K562 (cell line): ENCODE measurements around the gene KNL1. TPM values are rescaled to one million over a fixed set of nuclear protein-coding genes. Genes with fewer than 3 reads are reported as not detected.

Experiments
- ATAC-seq: fragments of 200-7000 bp; cut with Tn5 transposase; 3 replicates; pipeline ENCODE4 v1.9.1; 2020; ENCODE audit warnings: moderate library complexity
- BruUV-seq: library from RNA; stranded (reverse); fragments of 400-500 nt; replicated peaks from 2 replicates; lab custom pipeline; 2021; lab: Mats Ljungman, UMichigan
- CTCF ChIA-PET: fragments of 300-600 bp; formaldehyde crosslinking; extraction: SDS; loops from one replicate; lab custom pipeline; 2021; ENCODE audit warnings: low intra/inter-chr PET ratio; lab: Yijun Ruan, JAX
- POLR2A ChIA-PET: fragments of 300-600, 350-650 bp; sonication (Branson Sonifier 250); formaldehyde crosslinking; extraction: SDS; loops from one replicate; lab custom pipeline; 2021; ENCODE audit warnings: antibody characterized with exemption, inconsistent platforms; lab: Yijun Ruan, JAX
- DNase-seq, 4 experiments: peaks; one replicate each; pipeline versions ENCODE4 v3.0.0 to v3.0.0-alpha.2; 2011 to 2018; ENCODE audit warnings: low spot score in 3 of 4, mixed read lengths in 3 of 4; ENCODE audit errors: extremely low read depth in 1 of 4
- FAIRE-seq: peaks from 2 replicates; lab custom pipeline; 2011; peaks lifted over from hg19 to GRCh38; lab: Jason Lieb, UNC
- H2AFZ ChIP-seq: 2 replicates; pipeline ENCODE4 v1.6.0; 2011; ENCODE audit warnings: low read depth, low read length, control low read depth, inconsistent platforms
- H3K27ac ChIP-seq: fragments of 200-600 bp; 3 replicates; pipeline ENCODE4 v1.8.0; 2011; ENCODE audit warnings: low read depth, mild to moderate bottlenecking, control low read depth, inconsistent platforms, low read length, moderate library complexity, mixed read lengths; ENCODE audit errors: extremely low read depth
- H3K27me3 ChIP-seq, 2 experiments: fragments of 300-600 bp in 1 of 2; 2 replicates in 1 of 2; 3 replicates in 1 of 2; pipeline versions ENCODE4 v1.6.0 to v1.8.0; 2011; ENCODE audit warnings: inconsistent platforms in 2 of 2, low read length in 2 of 2, mild to moderate bottlenecking in 1 of 2, mixed read lengths in 1 of 2, moderate library complexity in 1 of 2; ENCODE audit not compliant: control insufficient read depth in 2 of 2, insufficient read depth in 2 of 2
- H3K36me3 ChIP-seq: fragments of 300-600 bp; 3 replicates; pipeline ENCODE4 v1.8.0; 2011; ENCODE audit warnings: mild to moderate bottlenecking, low read length, inconsistent platforms; ENCODE audit not compliant: control insufficient read depth, insufficient read depth
- H3K4me1 ChIP-seq, 2 experiments: fragments of 200-600 bp in 1 of 2; replicated peaks in 1 of 2; 2 replicates in 1 of 2; 3 replicates in 1 of 2; pipeline versions ENCODE4 v1.5.1 to v1.8.0; 2011; ENCODE audit warnings: inconsistent platforms in 2 of 2, low read length in 2 of 2, mild to moderate bottlenecking in 1 of 2, mixed read lengths in 1 of 2, moderate library complexity in 1 of 2; ENCODE audit not compliant: control insufficient read depth in 2 of 2, insufficient read depth in 2 of 2
- H3K4me2 ChIP-seq: 2 replicates; pipeline ENCODE4 v1.6.1; 2011; ENCODE audit warnings: low read length, control low read depth, inconsistent platforms, mixed read lengths; ENCODE audit not compliant: insufficient read depth
- H3K4me3 ChIP-seq: fragments of 200-600 bp; sonication (generic), shearing (Covaris generic); 2 replicates; pipeline ENCODE4 v1.5.1; 2016; ENCODE audit warnings: control low read depth, inconsistent platforms
- H3K79me2 ChIP-seq: fragments of 200-600 bp; 3 replicates; pipeline ENCODE4 v1.8.0; 2011; ENCODE audit warnings: low read length, inconsistent platforms; ENCODE audit not compliant: control insufficient read depth, insufficient read depth
- H3K9ac ChIP-seq, 2 experiments: 2 replicates each; pipeline versions ENCODE4 v1.6.0 to v1.6.1; 2011; ENCODE audit warnings: low read depth in 2 of 2, low read length in 2 of 2, control low read depth in 1 of 2, inconsistent platforms in 1 of 2, mild to moderate bottlenecking in 1 of 2, mixed read lengths in 1 of 2; ENCODE audit not compliant: insufficient read depth in 1 of 2
- H3K9me1 ChIP-seq: one replicate; pipeline ENCODE4 v1.6.0; 2011; ENCODE audit warnings: inconsistent platforms, mild to moderate bottlenecking, low read length, moderate library complexity; ENCODE audit not compliant: control insufficient read depth, insufficient read depth
- H3K9me3 ChIP-seq: replicated peaks from 2 replicates; pipeline ENCODE4 v1.5.1; 2011; ENCODE audit warnings: low read depth, low read length, inconsistent platforms; ENCODE audit not compliant: control insufficient read depth, insufficient read depth
- H4K20me1 ChIP-seq: replicated peaks from 2 replicates; pipeline ENCODE4 v1.6.1; 2011; ENCODE audit warnings: low read length, inconsistent platforms, mixed read lengths; ENCODE audit not compliant: control insufficient read depth, insufficient read depth
- ARID3A ChIP-seq: IDR thresholded peaks from 2 replicates; pipeline ENCODE4 v1.6.1; 2012; ENCODE audit warnings: low read depth, low read length, improper control_type of control experiment, borderline replicate concordance
- ATF1 ChIP-seq, 2 experiments: fragments of 450-650 bp in 1 of 2; IDR thresholded peaks; 2 replicates each; pipeline ENCODE4 v1.6.1; 2016; ENCODE audit warnings: missing compliant biosample characterization in 1 of 2, missing genetic modification characterization in 1 of 2
- HMGXB4 ChIP-seq: sonication (generic); formaldehyde crosslinking; IDR thresholded peaks from 2 replicates; pipeline ENCODE4 v1.8.1; 2023; ENCODE audit warnings: mild to moderate bottlenecking, missing genetic modification reagents
- KDM1A ChIP-seq, 2 experiments: fragments of 450-650 bp; IDR thresholded peaks; 2 replicates each; pipeline ENCODE4 v1.6.1; 2016; ENCODE audit warnings: mild to moderate bottlenecking in 2 of 2
- MAFK ChIP-seq: IDR thresholded peaks from 2 replicates; pipeline ENCODE4 v1.6.1; 2011; ENCODE audit warnings: low read length, improper control_type of control experiment
- MXI1 ChIP-seq: IDR thresholded peaks from 2 replicates; pipeline ENCODE4 v1.6.1; 2011; ENCODE audit warnings: low read depth, mild to moderate bottlenecking, improper control_type of control experiment, low read length
- NFYB ChIP-seq: IDR thresholded peaks from 2 replicates; pipeline ENCODE4 v1.6.1; 2011; ENCODE audit warnings: mild to moderate bottlenecking, moderate library complexity; ENCODE audit not compliant: insufficient read length; ENCODE audit errors: extremely low read depth
- NR2C1 ChIP-seq, 2 experiments: fragments of 450-650 bp; IDR thresholded peaks; 2 replicates each; pipeline ENCODE4 v1.6.1; 2017; ENCODE audit warnings: mild to moderate bottlenecking in 2 of 2, antibody characterized with exemption in 1 of 2, inconsistent platforms in 1 of 2, missing compliant biosample characterization in 1 of 2, missing genetic modification characterization in 1 of 2
- PKNOX1 ChIP-seq: fragments of 450-650 bp; IDR thresholded peaks from 2 replicates; pipeline ENCODE4 v1.6.1; 2016
- TAF9B ChIP-seq: fragments of 450-650 bp; IDR thresholded peaks from 2 replicates; pipeline ENCODE4 v1.6.1; 2018; ENCODE audit warnings: mild to moderate bottlenecking; ENCODE audit not compliant: partially characterized antibody
- ZNF174 ChIP-seq: fragments of 250-450 bp; sonication (Bioruptor Pico); IDR thresholded peaks from 2 replicates; pipeline ENCODE4 v1.4.0; 2020; ENCODE audit warnings: mild to moderate bottlenecking
- WGBS: fragments of 100-300 bp; shearing (Covaris generic); methylation state at CpG from one replicate; pipeline ENCODE4 v1.1.6; 2016; ENCODE audit warnings: low coverage, mixed read lengths; ENCODE audit not compliant: insufficient coverage; ENCODE audit errors: missing lambda C conversion rate; 5-methylcytosine and 5-hydroxymethylcytosine counted together
- in situ Hi-C: fragments of 300-500 bp; cut with MboI; formaldehyde crosslinking; loops from 4 replicates; pipeline ENCODE4 v1.15.0; 2018; ENCODE audit warnings: inconsistent platforms, mixed read lengths
- intact Hi-C: fragments of 100-400 bp; cut with micrococcal nuclease; formaldehyde crosslinking; loops from 2 replicates; pipeline ENCODE4 v1.14.2; 2022
- polyA plus RNA-seq, 8 experiments: library from polyadenylated mRNA; depleted of rRNA in 4 of 8; stranded (reverse) in 5 of 8; unstranded in 3 of 8; fragments of >200 nt; fragmentation: Nextera tagmentation in 2 of 8; fragmentation: Illumina TruSeq in 1 of 8; extraction: Ambion mirVana in 2 of 8; extraction: Trizol in 1 of 8; gene quantifications; 2 replicates each; pipeline versions ENCODE4 v1.2.1 to v1.2.3, GENCODE V29; 2011 to 2014; ENCODE audit warnings: inconsistent platforms in 1 of 8, missing spikeins in 1 of 8
- total RNA-seq, 7 experiments: library from RNA; depleted of rRNA in 6 of 7; stranded (reverse); fragments of >200 nt in 6 of 7; fragmentation: Illumina TruSeq in 2 of 7; extraction: Trizol in 2 of 7; gene quantifications; 2 replicates each; pipeline versions ENCODE4 v1.2.1 to v1.2.3, GENCODE V29; 2011 to 2021; ENCODE audit warnings: low replicate concordance in 1 of 7
- TF ChIP-seq, protein P1 (sequence below): fragments of 450-650 bp; IDR thresholded peaks from 2 replicates; pipeline ENCODE4 v1.6.1; 2014; ENCODE audit warnings: low read depth, mild to moderate bottlenecking, moderate library complexity, borderline replicate concordance

KNL1 gene
- total and polyA plus RNA-seq, 9 of the 15 experiments (the other 6 are each of a cell fraction or from before 2014, with no cell fraction given) = 14.5 to 65.4 (median 34.6) TPM

GRCh38 chr15:40567111-40567510 is 26.9 kb upstream of the KNL1 start (continued):
- TF ChIP-seq HMGXB4 (CRISPR knock-in tag) = no peak
- no peak for TF ChIP-seq KDM1A (IDR thresholded peaks at IDR 0.05)
- TF ChIP-seq NFYB = no peak
- TF ChIP-seq NR2C1 (IDR thresholded peaks at IDR 0.05) = no peak
- no peak for TF ChIP-seq NR2C1 (tag; IDR thresholded peaks at IDR 0.05)

GRCh38 chr15:40569129-40569953 is 24.7 kb upstream of the KNL1 start, which contains the start of gene RPUSD2:
RPUSD2 (plus strand) TSS chr15:40569299; CDS start chr15:40569338, 39 bp downstream.
- Histone ChIP-seq H3K27ac (peak within 1 kb of the TSS; percentile 82), H3K4me1 (peaks cover 15 to 23% of the 10 kb centered on the region in 2 experiments; a peak in 4 of 5 replicates), H3K79me2 (peaks cover 36% of the 10 kb centered on the region), H3K9me3 (no peaks in the 10 kb centered on the region), H3K9ac (peak within 1 kb of the TSS; percentile 75 to 96), H3K4me3 (peak within 1 kb of the TSS; percentile 91), H4K20me1 (no peaks in the 10 kb centered on the region), H3K36me3 (peaks cover 31% of the 10 kb centered on the region), H3K27me3 (no peaks in the 10 kb centered on the region), H3K9me1 (no peaks in the 10 kb centered on the region), H2AFZ (peak within 1 kb of the TSS; percentile 97), H3K4me2 (peak within 1 kb of the TSS; percentile 91)
- BruUV-seq = TSS peak; percentile 78
- intact Hi-C loops (loop anchor here (10.0 kb wide), 1 partner anchor 185 kb away; the partner anchor contains the start of gene RMDN3), in situ Hi-C loops (no loop called here)
- ChIA-PET POLR2A (interaction anchor here (0.6 to 2.2 kb wide), 14 partner anchors 8 to 195 kb away, joined by 3 to 12 read pairs (median 4); no protein-coding TSS in a partner anchor), CTCF (no interaction called here)
- WGBS = under 1% methylated on average over 61 of the region's 62 CpGs
- peak; percentile 89 for FAIRE-seq
- DNase-seq = peak; percentile 93 to 97 (median 96)
- peak; percentile 77 for ATAC-seq
- peak; percentile 95 for TF ChIP-seq MXI1
- peak; percentile 15; the same call in 1 of the 2 replicates for TF ChIP-seq PKNOX1
- peak; percentile 55 for TF ChIP-seq TAF9B
- TF ChIP-seq ZNF174 (CRISPR knock-in tag) = no peak
- TF ChIP-seq ATF1 (CRISPR knock-in tag; IDR thresholded peaks at IDR 0.05) = peak; percentile 93
- TF ChIP-seq ATF1 (tag; IDR thresholded peaks at IDR 0.05) = peak; percentile 99
- peak; percentile 61; the same call in 1 of the 2 replicates for TF ChIP-seq ARID3A
- no peak for TF ChIP-seq MAFK
- TF ChIP-seq, protein P1, sequence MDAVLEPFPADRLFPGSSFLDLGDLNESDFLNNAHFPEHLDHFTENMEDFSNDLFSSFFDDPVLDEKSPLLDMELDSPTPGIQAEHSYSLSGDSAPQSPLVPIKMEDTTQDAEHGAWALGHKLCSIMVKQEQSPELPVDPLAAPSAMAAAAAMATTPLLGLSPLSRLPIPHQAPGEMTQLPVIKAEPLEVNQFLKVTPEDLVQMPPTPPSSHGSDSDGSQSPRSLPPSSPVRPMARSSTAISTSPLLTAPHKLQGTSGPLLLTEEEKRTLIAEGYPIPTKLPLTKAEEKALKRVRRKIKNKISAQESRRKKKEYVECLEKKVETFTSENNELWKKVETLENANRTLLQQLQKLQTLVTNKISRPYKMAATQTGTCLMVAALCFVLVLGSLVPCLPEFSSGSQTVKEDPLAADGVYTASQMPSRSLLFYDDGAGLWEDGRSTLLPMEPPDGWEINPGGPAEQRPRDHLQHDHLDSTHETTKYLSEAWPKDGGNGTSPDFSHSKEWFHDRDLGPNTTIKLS = peak; percentile 74; the same call in 1 of the 2 replicates
